Adrenal gland (tissue), 5 donors: ENCODE results near the gene IQCE.
"Not testable (repeated sequence)": the region's sequence is repeated elsewhere in the genome, so short reads cannot be mapped to it uniquely, and the experiment has no call there.

Source experiments
- POLR2A ChIP-seq, 2 donors: fragments of 450-650 bp; IDR thresholded peaks; one replicate each; pipeline ENCODE4 v1.6.1; 2017; ENCODE audit warnings: antibody characterized with exemption in 2 of 2, mild to moderate bottlenecking in 2 of 2, moderate library complexity in 1 of 2
- TF ChIP-seq, protein P1 (sequence below), 6 experiments: fragments of 450-650 bp in 4 of 6; fragments of 200-600 bp in 2 of 6; sonication (generic) in 1 of 6; IDR thresholded peaks; 1 replicate in 5 of 6; 2 replicates in 1 of 6; pipeline versions ENCODE4 v1.5.1 to v1.8.0; 2016 to 2021; ENCODE audit warnings: antibody characterized with exemption in 6 of 6, mild to moderate bottlenecking in 2 of 6, moderate library complexity in 1 of 6
- donor health status: DM: no; HTN: no; CAD: no.

DNA sequence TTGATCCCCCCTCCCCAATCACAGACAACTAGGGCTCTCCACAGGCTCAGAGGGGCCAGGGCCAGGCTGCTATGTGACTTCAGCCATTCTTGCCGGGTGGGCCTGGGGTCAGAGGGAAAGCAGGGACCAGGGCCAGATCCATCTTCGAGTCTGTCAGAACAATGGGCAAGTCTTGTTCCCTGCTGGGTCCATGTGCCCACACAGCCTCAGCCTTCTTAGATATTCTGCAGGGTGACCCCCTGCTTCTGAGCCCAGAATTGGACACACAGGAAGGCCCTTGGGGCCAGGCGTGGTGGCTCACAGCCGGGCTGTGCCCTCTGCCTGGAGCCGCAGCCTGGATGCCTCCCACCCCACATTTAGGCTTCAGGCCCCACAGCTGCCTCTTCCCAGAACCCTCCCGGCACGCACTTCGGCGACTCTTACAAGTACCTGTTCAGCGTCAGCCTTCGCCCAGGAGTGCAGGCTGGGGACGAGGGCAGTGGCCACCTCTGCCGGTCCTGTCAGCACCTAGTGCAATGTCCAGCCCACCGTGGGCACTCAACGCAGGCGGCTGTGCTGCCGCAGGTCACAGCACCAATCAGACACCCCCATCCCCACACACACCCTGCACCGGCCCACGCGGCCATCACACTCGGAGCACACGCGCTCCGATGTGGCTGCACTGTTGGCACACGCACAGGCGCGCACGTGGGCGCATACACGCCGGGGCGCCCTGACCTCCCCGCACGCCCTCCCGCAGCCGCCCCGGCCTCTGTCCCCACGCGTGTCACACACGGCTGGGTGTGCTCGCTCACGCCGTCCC is 27.6 kb upstream of the IQCE start:
- not testable (repeated sequence) for TF ChIP-seq POLR2A (IDR thresholded peaks at IDR 0.05)
- TF ChIP-seq, protein P1, sequence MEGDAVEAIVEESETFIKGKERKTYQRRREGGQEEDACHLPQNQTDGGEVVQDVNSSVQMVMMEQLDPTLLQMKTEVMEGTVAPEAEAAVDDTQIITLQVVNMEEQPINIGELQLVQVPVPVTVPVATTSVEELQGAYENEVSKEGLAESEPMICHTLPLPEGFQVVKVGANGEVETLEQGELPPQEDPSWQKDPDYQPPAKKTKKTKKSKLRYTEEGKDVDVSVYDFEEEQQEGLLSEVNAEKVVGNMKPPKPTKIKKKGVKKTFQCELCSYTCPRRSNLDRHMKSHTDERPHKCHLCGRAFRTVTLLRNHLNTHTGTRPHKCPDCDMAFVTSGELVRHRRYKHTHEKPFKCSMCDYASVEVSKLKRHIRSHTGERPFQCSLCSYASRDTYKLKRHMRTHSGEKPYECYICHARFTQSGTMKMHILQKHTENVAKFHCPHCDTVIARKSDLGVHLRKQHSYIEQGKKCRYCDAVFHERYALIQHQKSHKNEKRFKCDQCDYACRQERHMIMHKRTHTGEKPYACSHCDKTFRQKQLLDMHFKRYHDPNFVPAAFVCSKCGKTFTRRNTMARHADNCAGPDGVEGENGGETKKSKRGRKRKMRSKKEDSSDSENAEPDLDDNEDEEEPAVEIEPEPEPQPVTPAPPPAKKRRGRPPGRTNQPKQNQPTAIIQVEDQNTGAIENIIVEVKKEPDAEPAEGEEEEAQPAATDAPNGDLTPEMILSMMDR (IDR thresholded peaks at IDR 0.05): not testable (repeated sequence)
